Caco-2 (cell line): Measurements from ENCODE around the gene SNX6. TPM values are rescaled to one million over a fixed set of nuclear protein-coding genes. Genes with fewer than 3 reads are reported as not detected.

Source experiments
- BruUV-seq: library from RNA; stranded (reverse); fragments of 400-500 nt; replicated peaks from 2 replicates; lab custom pipeline; 2021; lab: Mats Ljungman, UMichigan
- CTCF ChIA-PET: fragments of 300-600 bp; sonication (Branson Sonifier 250); formaldehyde crosslinking; loops from one replicate; lab custom pipeline; 2022; ENCODE audit warnings: antibody characterized with exemption; lab: Charles Lee
- POLR2A ChIA-PET: fragments of 300-600 bp; sonication (Branson Sonifier 250); formaldehyde crosslinking; loops from one replicate; lab custom pipeline; 2022; ENCODE audit warnings: antibody characterized with exemption; lab: Charles Lee
- DNase-seq, 2 experiments: peaks; one replicate each; pipeline versions ENCODE4 v3.0.0 to v3.0.0-alpha.2; 2020 to 2022
- H3K27me3 ChIP-seq: replicated peaks from 2 replicates; pipeline ENCODE4 v1.6.0; 2011; ENCODE audit warnings: low read length; ENCODE audit not compliant: control insufficient read depth, insufficient read depth
- H3K36me3 ChIP-seq: 2 replicates; pipeline ENCODE4 v1.5.1; 2011; ENCODE audit warnings: low read length; ENCODE audit not compliant: control insufficient read depth, insufficient read depth
- H3K4me1 ChIP-seq: fragments of 250-450 bp; sonication (Bioruptor Pico); 2 replicates; pipeline ENCODE4 v1.5.1; 2020; ENCODE audit warnings: mild to moderate bottlenecking
- H3K4me3 ChIP-seq: 2 replicates; pipeline ENCODE4 v1.5.1; 2011; ENCODE audit warnings: low read depth, mild to moderate bottlenecking, control low read depth, low read length
- H3K9me3 ChIP-seq: fragments of 250-450 bp; sonication (Bioruptor Pico); 2 replicates; pipeline ENCODE4 v1.5.1; 2020; ENCODE audit warnings: mild to moderate bottlenecking, moderate library complexity
- H3K27ac Mint-ChIP-seq: one replicate; pipeline ENCODE4 v1.8.0; 2022; ENCODE audit warnings: mixed read lengths; ENCODE audit not compliant: unreplicated experiment
- H3K27me3 Mint-ChIP-seq: one replicate; pipeline ENCODE4 v1.8.0; 2022; ENCODE audit warnings: mixed read lengths; ENCODE audit not compliant: insufficient read depth, unreplicated experiment
- H3K36me3 Mint-ChIP-seq: one replicate; pipeline ENCODE4 v1.8.0; 2022; ENCODE audit warnings: mild to moderate bottlenecking, mixed read lengths; ENCODE audit not compliant: insufficient read depth, unreplicated experiment
- H3K4me1 Mint-ChIP-seq: one replicate; pipeline ENCODE4 v1.8.0; 2022; ENCODE audit warnings: low read depth, mixed read lengths; ENCODE audit not compliant: unreplicated experiment
- H3K4me3 Mint-ChIP-seq: one replicate; pipeline ENCODE4 v1.8.0; 2022; ENCODE audit warnings: mild to moderate bottlenecking, moderate library complexity, mixed read lengths; ENCODE audit not compliant: unreplicated experiment
- H3K9me3 Mint-ChIP-seq: one replicate; pipeline ENCODE4 v1.8.0; 2022; ENCODE audit warnings: mixed read lengths; ENCODE audit not compliant: unreplicated experiment
- intact Hi-C: fragments of 100-400 bp; cut with micrococcal nuclease; formaldehyde crosslinking; loops from one replicate; pipeline ENCODE4 v1.10.0; 2022; ENCODE audit not compliant: unreplicated experiment
- total RNA-seq: library from RNA; stranded (reverse); gene quantifications from 2 replicates; pipeline ENCODE4 v1.2.3, GENCODE V29; 2022
- TF ChIP-seq, protein P1 (sequence below), 2 experiments: fragments of 200-600 bp in 1 of 2; IDR thresholded peaks; 1 replicate in 1 of 2; 2 replicates in 1 of 2; pipeline versions ENCODE4 v1.5.1 to v1.8.0; 2011 to 2022; ENCODE audit warnings: antibody characterized with exemption in 1 of 2, control low read depth in 1 of 2, inconsistent platforms in 1 of 2, low read depth in 1 of 2, low read length in 1 of 2, mild to moderate bottlenecking in 1 of 2, moderate library complexity in 1 of 2; ENCODE audit not compliant: insufficient read depth in 1 of 2, severe bottlenecking in 1 of 2, unreplicated experiment in 1 of 2

Gene SNX6
- total RNA-seq, 1 experiment from 2014 or later: 106 TPM

DNA sequence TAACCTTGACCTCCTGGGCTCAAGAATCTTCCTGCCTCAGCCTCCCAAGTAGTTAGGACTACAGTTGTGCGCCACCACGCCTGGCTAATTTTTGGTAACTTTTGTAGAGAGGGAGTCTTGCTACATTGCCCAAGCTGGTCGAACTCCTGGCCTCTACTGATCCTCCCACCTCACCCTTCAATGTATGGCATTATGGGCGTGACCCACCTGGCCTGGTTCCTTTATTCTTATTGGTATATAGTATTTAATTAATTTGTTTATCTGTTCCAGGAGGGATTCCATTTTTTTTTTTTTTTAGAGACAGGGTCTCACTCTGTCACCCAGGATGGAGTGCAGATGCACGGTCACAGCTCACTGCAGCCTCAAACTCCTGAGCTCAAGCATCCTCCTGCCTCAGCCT is 49.6 kb downstream of the SNX6 start:
- no peaks in the 10 kb centered on the region; the same call in none of the 2 replicates for H3K36me3 ChIP-seq
- TF ChIP-seq, protein P1, sequence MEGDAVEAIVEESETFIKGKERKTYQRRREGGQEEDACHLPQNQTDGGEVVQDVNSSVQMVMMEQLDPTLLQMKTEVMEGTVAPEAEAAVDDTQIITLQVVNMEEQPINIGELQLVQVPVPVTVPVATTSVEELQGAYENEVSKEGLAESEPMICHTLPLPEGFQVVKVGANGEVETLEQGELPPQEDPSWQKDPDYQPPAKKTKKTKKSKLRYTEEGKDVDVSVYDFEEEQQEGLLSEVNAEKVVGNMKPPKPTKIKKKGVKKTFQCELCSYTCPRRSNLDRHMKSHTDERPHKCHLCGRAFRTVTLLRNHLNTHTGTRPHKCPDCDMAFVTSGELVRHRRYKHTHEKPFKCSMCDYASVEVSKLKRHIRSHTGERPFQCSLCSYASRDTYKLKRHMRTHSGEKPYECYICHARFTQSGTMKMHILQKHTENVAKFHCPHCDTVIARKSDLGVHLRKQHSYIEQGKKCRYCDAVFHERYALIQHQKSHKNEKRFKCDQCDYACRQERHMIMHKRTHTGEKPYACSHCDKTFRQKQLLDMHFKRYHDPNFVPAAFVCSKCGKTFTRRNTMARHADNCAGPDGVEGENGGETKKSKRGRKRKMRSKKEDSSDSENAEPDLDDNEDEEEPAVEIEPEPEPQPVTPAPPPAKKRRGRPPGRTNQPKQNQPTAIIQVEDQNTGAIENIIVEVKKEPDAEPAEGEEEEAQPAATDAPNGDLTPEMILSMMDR (IDR thresholded peaks at IDR 0.05; ENCODE audit: insufficient read depth in 1 of 2, low read depth in 1 of 2, low read length in 1 of 2, severe bottlenecking in 1 of 2, unreplicated experiment in 1 of 2): no peak
- H3K4me3 Mint-ChIP-seq: no peak overlapping the region
- no peaks in the 10 kb centered on the region for H3K4me1 Mint-ChIP-seq
- no peaks in the 10 kb centered on the region for H3K9me3 Mint-ChIP-seq
- H3K4me1 ChIP-seq: peaks cover 4% of the 10 kb centered on the region; the same call in 1 of the 2 replicates
- H3K36me3 Mint-ChIP-seq: peaks cover 88% of the 10 kb centered on the region
- no peak overlapping the region for H3K27ac Mint-ChIP-seq
- CTCF ChIA-PET: no interaction called here
- no peak for DNase-seq
- BruUV-seq: no TSS peak
- intact Hi-C loops: no loop called here
- H3K27me3 ChIP-seq: no peaks in the 10 kb centered on the region
- no peaks in the 10 kb centered on the region for H3K27me3 Mint-ChIP-seq
- H3K4me3 ChIP-seq: no peak overlapping the region
- no peaks in the 10 kb centered on the region for H3K9me3 ChIP-seq
- POLR2A ChIA-PET: no interaction called here

DNA sequence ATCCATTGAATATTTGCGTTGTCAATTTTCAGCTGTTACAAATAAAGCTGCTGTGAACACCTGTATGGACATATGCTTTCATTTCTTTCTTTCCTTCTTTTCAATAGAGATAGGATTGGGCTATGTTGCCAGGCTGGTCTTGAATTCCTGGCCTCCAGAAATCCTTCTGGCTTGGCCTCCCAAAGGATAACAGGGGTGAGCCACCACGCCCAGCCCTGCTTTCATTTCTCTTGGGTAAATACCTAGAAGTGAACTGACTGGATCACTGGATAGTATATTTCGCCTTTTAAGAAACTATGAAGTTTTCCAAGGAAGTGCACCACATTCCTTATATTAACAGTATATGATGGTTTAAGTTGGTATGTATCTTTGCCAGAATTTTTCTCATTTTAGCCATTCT is 58.2 kb downstream of the SNX6 start:
- Mint-ChIP-seq H3K27ac (no peak overlapping the region), H3K27me3 (no peaks in the 10 kb centered on the region), H3K9me3 (no peaks in the 10 kb centered on the region), H3K4me3 (no peak overlapping the region), H3K36me3 (peaks cover 82% of the 10 kb centered on the region), H3K4me1 (no peaks in the 10 kb centered on the region)
- peaks cover 3% of the 10 kb centered on the region; the same call in 1 of the 2 replicates for H3K4me1 ChIP-seq
- H3K27me3 ChIP-seq: no peaks in the 10 kb centered on the region
- no TSS peak for BruUV-seq
- no peaks in the 10 kb centered on the region for H3K9me3 ChIP-seq
- intact Hi-C loops: no loop called here
- H3K36me3 ChIP-seq: no peaks in the 10 kb centered on the region; the same call in 1 of the 2 replicates
- CTCF ChIA-PET: no interaction called here
- DNase-seq: no peak
- TF ChIP-seq, protein P1 (IDR thresholded peaks at IDR 0.05; ENCODE audit: insufficient read depth in 1 of 2, low read depth in 1 of 2, low read length in 1 of 2, severe bottlenecking in 1 of 2, unreplicated experiment in 1 of 2): no peak
- H3K4me3 ChIP-seq: no peak overlapping the region
- POLR2A ChIA-PET: no interaction called here

DNA sequence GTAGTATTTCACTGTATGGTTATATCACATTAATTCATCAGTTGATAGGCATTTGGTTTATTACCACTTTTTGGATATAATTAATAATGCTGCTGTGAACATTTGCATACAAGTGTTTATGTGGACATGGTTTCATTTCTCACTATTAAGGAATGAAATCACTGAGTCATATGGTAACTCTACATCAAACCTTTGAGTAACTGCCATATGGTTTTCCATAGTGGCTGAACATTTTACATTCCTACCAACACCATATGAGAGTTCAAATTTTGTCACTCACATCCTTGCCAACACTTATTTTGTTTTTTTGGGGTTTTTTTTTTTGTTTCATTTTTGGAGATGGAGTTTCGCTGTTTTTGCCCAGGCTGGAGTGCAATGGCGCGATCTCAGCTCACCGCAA is 60.2 kb downstream of the SNX6 start:
- no peak for DNase-seq
- POLR2A ChIA-PET: no interaction called here
- intact Hi-C loops: no loop called here
- H3K27ac Mint-ChIP-seq: no peak overlapping the region
- no peaks in the 10 kb centered on the region for H3K9me3 Mint-ChIP-seq
- Histone ChIP-seq H3K9me3 (no peaks in the 10 kb centered on the region), H3K27me3 (no peaks in the 10 kb centered on the region), H3K4me3 (no peak overlapping the region), H3K4me1 (no peaks in the 10 kb centered on the region), H3K36me3 (no peaks in the 10 kb centered on the region; the same call in 1 of the 2 replicates)
- no peaks in the 10 kb centered on the region for H3K27me3 Mint-ChIP-seq
- peaks cover 85% of the 10 kb centered on the region for H3K36me3 Mint-ChIP-seq
- CTCF ChIA-PET: no interaction called here
- H3K4me3 Mint-ChIP-seq: no peak overlapping the region
- no peaks in the 10 kb centered on the region for H3K4me1 Mint-ChIP-seq
- TF ChIP-seq, protein P1 (IDR thresholded peaks at IDR 0.05; ENCODE audit: insufficient read depth in 1 of 2, low read depth in 1 of 2, low read length in 1 of 2, severe bottlenecking in 1 of 2, unreplicated experiment in 1 of 2): no peak
- no TSS peak for BruUV-seq
